Nephron progenitor cell (in vitro differentiated cells): Measurements from ENCODE around the gene TTC29.

ENCODE experiments used
- DNase-seq: peaks from one replicate; pipeline ENCODE4 v3.0.0; 2021
- H3K27ac Mint-ChIP-seq: 2 replicates; pipeline ENCODE4 v1.8.0; 2021; ENCODE audit warnings: mild to moderate bottlenecking, moderate library complexity, mixed read lengths
- H3K27me3 Mint-ChIP-seq: 2 replicates; pipeline ENCODE4 v1.8.0; 2021; ENCODE audit warnings: mild to moderate bottlenecking, low read depth, mixed read lengths; ENCODE audit not compliant: poor library complexity
- H3K36me3 Mint-ChIP-seq: 2 replicates; pipeline ENCODE4 v1.8.0; 2021; ENCODE audit warnings: low read depth, mixed read lengths
- H3K4me1 Mint-ChIP-seq: 2 replicates; pipeline ENCODE4 v1.8.0; 2021; ENCODE audit warnings: mixed read lengths
- H3K4me3 Mint-ChIP-seq: 2 replicates; pipeline ENCODE4 v1.8.0; 2021; ENCODE audit warnings: mild to moderate bottlenecking, moderate library complexity, mixed read lengths
- H3K9me3 Mint-ChIP-seq: 2 replicates; pipeline ENCODE4 v1.8.0; 2021; ENCODE audit warnings: mild to moderate bottlenecking, moderate library complexity, mixed read lengths
- TF ChIP-seq, protein P1 (sequence below): fragments of 200-600 bp; sonication (generic); IDR thresholded peaks from 2 replicates; pipeline ENCODE4 v1.5.0; 2021; ENCODE audit warnings: antibody characterized with exemption

The TTC29 gene

DNA sequence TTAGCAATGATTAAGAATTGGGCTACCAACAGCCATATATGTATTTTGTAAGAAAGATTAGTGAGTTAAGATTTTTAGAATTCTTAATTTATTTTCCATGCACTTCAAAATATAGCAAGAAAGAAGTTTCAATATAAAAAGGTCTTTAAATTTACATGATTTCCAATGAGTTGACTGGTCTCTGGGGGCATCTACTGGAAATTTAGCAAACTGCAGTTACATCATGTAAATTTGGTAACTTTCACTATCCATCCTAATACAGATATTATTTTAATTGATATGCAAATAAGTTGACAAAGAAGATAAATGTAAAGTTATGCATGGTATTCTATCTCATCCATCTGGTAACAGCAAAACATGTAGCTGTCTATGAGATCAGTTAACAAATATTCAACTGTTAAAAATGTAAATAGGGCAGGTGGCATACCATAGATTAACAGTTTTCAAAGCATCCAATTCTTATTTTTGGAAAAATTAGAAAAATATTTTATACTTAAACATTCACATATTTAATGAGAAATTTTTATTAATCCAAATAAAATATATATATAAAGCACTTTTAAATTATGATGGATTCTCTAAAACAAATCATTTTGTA is 29.1 kb downstream of the TTC29 start:
- Mint-ChIP-seq H3K27me3 (no peaks in the 10 kb centered on the region), H3K4me3 (no peak overlapping the region), H3K27ac (no peak overlapping the region), H3K36me3 (no peaks in the 10 kb centered on the region), H3K4me1 (no peaks in the 10 kb centered on the region), H3K9me3 (no peaks in the 10 kb centered on the region)
- TF ChIP-seq, protein P1, sequence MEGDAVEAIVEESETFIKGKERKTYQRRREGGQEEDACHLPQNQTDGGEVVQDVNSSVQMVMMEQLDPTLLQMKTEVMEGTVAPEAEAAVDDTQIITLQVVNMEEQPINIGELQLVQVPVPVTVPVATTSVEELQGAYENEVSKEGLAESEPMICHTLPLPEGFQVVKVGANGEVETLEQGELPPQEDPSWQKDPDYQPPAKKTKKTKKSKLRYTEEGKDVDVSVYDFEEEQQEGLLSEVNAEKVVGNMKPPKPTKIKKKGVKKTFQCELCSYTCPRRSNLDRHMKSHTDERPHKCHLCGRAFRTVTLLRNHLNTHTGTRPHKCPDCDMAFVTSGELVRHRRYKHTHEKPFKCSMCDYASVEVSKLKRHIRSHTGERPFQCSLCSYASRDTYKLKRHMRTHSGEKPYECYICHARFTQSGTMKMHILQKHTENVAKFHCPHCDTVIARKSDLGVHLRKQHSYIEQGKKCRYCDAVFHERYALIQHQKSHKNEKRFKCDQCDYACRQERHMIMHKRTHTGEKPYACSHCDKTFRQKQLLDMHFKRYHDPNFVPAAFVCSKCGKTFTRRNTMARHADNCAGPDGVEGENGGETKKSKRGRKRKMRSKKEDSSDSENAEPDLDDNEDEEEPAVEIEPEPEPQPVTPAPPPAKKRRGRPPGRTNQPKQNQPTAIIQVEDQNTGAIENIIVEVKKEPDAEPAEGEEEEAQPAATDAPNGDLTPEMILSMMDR = peak; percentile 80
- DNase-seq = peak; percentile 12

DNA sequence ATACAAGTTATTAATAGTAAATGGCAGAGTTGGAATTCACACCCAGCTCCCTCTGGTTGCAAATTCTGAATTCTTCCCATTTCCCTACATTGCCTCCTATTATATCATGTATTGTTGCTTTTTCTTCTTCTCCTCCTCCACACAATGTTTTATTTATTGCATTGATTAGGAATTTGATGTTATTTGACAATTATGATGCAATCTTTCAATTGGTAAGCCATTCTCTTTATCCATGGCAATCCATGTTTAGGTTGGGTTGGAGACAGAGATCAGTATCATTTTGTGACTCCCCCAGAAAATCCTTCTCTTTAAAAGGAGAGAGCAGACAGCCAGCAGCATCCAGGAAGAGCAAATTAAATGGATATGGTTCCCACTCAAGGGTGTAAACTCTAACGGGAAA is 30.5 kb downstream of the TTC29 start:
- peak overlapping the region; percentile 40 for H3K27ac Mint-ChIP-seq
- H3K4me3 Mint-ChIP-seq = no peak overlapping the region
- no peaks in the 10 kb centered on the region for H3K9me3 Mint-ChIP-seq
- no peaks in the 10 kb centered on the region for H3K27me3 Mint-ChIP-seq
- TF ChIP-seq, protein P1 = no peak
- DNase-seq = no peak
- H3K36me3 Mint-ChIP-seq = no peaks in the 10 kb centered on the region
- H3K4me1 Mint-ChIP-seq = no peaks in the 10 kb centered on the region

DNA sequence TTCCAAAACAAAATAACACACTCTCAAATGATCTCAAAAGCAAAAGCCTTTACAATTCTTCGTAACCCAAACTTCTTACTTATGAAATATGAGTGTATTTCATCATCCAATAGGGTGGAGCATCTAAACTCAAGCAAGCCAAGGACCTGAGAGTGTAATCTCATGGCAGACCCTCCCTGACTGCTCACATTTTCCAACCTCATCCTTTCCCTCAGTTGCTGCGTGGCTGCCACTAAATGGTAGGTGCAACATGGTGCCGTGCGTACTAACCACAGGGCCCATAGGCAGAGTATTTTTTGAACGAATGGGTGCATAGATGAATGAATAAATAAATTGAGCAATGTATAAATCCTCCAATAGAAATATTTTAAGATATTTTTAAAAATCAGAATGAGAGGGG is 45.4 kb downstream of the TTC29 start:
- DNase-seq = no peak
- TF ChIP-seq, protein P1 = no peak
- H3K27ac Mint-ChIP-seq = no peak overlapping the region
- no peaks in the 10 kb centered on the region for H3K27me3 Mint-ChIP-seq
- no peaks in the 10 kb centered on the region for H3K4me1 Mint-ChIP-seq
- no peaks in the 10 kb centered on the region for H3K9me3 Mint-ChIP-seq
- H3K4me3 Mint-ChIP-seq = no peak overlapping the region
- peaks cover 3% of the 10 kb centered on the region for H3K36me3 Mint-ChIP-seq

DNA sequence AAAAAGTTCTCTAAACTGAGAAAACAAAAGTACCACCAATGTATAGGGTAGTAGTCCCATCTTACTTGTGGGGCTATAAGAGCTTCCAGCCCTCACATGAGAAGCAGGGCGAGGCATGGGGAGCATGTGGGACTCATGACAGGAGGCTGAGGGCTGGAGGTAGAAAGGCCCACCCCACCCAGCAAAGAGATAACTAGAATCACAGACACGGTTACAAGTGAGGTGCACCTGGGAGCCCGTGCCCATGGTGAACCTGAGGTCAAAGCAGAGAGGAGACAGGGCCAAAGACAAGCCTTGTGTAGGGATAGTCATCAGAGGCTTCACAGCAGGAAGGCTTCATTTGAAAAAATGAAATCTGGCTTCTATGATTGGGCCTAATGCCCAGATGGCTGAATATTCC is 55.4 kb downstream of the TTC29 start:
- Mint-ChIP-seq H3K27ac (no peak overlapping the region), H3K9me3 (peaks cover 4% of the 10 kb centered on the region), H3K4me3 (no peak overlapping the region), H3K4me1 (no peaks in the 10 kb centered on the region), H3K27me3 (peaks cover 4% of the 10 kb centered on the region), H3K36me3 (peaks cover 9% of the 10 kb centered on the region)
- TF ChIP-seq, protein P1 = no peak
- DNase-seq = no peak

DNA sequence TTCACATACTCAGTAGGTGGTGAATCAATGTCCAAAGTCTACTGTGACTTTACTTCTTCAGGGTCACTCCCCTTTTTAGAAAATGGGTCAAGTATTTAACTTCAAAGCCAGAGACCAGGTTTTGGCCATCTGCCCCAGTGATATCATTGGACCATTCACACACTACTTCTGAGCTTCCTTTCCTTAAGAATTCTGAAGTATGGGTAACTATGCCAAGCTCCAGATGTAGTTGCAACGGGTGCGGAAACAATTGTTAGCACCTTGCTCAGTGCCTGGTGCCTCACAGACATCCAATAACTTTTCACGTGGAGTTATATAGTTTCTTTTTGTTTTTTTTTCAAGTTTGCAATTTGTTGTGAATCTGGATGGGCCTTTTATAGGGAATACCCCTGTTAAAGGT is 62.6 kb downstream of the TTC29 start:
- no peak for DNase-seq
- peaks cover 4% of the 10 kb centered on the region for H3K9me3 Mint-ChIP-seq
- H3K36me3 Mint-ChIP-seq = peaks cover 5% of the 10 kb centered on the region
- no peak overlapping the region for H3K4me3 Mint-ChIP-seq
- no peak overlapping the region for H3K27ac Mint-ChIP-seq
- TF ChIP-seq, protein P1 = no peak
- peaks cover 4% of the 10 kb centered on the region for H3K27me3 Mint-ChIP-seq
- H3K4me1 Mint-ChIP-seq = peaks cover 8% of the 10 kb centered on the region

DNA sequence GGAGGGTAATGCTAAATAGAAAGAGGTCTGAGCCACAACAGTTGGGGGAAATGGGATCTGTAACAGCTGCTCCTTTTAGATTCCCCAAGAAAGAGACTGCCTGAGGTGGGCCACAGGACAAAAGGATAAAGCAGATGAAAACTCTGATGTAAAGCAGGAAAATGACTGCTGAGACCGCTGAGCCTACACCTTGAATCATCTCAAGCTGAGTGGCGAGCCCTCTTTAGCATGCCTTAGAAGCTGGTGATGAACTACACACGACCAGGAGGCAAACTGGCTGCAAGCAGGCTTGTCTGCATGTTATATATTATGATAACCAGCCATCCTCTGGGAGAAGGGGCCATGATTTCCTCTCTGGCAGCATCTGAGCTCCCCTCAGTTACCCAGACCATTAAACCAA is 88.4 kb downstream of the TTC29 start:
- no peak overlapping the region for H3K4me3 Mint-ChIP-seq
- no peaks in the 10 kb centered on the region for H3K27me3 Mint-ChIP-seq
- TF ChIP-seq, protein P1 = no peak
- DNase-seq = no peak
- no peaks in the 10 kb centered on the region for H3K4me1 Mint-ChIP-seq
- no peaks in the 10 kb centered on the region for H3K9me3 Mint-ChIP-seq
- H3K36me3 Mint-ChIP-seq = no peaks in the 10 kb centered on the region
- H3K27ac Mint-ChIP-seq = no peak overlapping the region
